NCI-H1694 treated with DMSO at 0.1 percent for 48 hours (cell line): ENCODE results near the gene CPT1B.
A peak's percentile ranks its signal among the peaks of the same experiment; 100 is the strongest.

Experiments
- DNase-seq: peaks from one replicate; lab custom pipeline; 2025; lab: John Stamatoyannopoulos, UW

Gene CPT1B

GRCh38 chr22:50585781-50586180, 7.6 kb upstream of the CPT1B start:
- no peak for DNase-seq

GRCh38 chr22:50585238-50585637, 7.0 kb upstream of the CPT1B start:
- no peak for DNase-seq

GRCh38 chr22:50584106-50585096, 6.2 kb upstream of the CPT1B start:
- no peak for DNase-seq

- DNase-seq, result no peak
Measured at GRCh38 chr22:50583294-50583861, 5.2 kb upstream of the CPT1B start.

- DNase-seq, result peak; percentile 98
Measured at GRCh38 chr22:50582493-50583293, 4.5 kb upstream of the CPT1B start, which contains the start of gene CHKB. CHKB (minus strand) TSS chr22:50582849; CDS start chr22:50582781, 68 bp downstream.

- DNase-seq, result peak; percentile 3
Measured at GRCh38 chr22:50581950-50582492, 3.8 kb upstream of the CPT1B start.

- DNase-seq, result no peak
Measured at GRCh38 chr22:50581031-50581949, 3.1 kb upstream of the CPT1B start.

- no peak for DNase-seq
Measured at GRCh38 chr22:50579752-50580151, 1.5 kb upstream of the CPT1B start.

GRCh38 chr22:50578776-50579310, 616 bp upstream of the CPT1B start:
- no peak for DNase-seq

- no peak for DNase-seq
Measured at GRCh38 chr22:50577697-50577986, 585 bp downstream of the CPT1B start.

GRCh38 chr22:50576806-50577696, 1.2 kb downstream of the CPT1B start:
- no peak for DNase-seq

GRCh38 chr22:50576070-50576469, 2.2 kb downstream of the CPT1B start:
- DNase-seq, result peak; percentile 7

- DNase-seq, result no peak
Measured at GRCh38 chr22:50575426-50575941, 2.7 kb downstream of the CPT1B start.

- no peak for DNase-seq
Measured at GRCh38 chr22:50574383-50574755, 3.9 kb downstream of the CPT1B start.

GRCh38 chr22:50573491-50574382, 4.5 kb downstream of the CPT1B start:
- no peak for DNase-seq

- no peak for DNase-seq
Measured at GRCh38 chr22:50572965-50573364, 5.3 kb downstream of the CPT1B start.

GRCh38 chr22:50571264-50572175, 6.7 kb downstream of the CPT1B start:
- DNase-seq, result no peak

GRCh38 chr22:50570861-50571260, 7.4 kb downstream of the CPT1B start:
- DNase-seq, result no peak
